HepG2 (cell line): Measurements from ENCODE around the gene PIGZ. TPM values are rescaled to one million over a fixed set of nuclear protein-coding genes. Genes with fewer than 3 reads are reported as not detected.

Experiments
- ASH2L ChIP-seq: fragments of 300-600, 200-600 bp; sonication (generic); IDR thresholded peaks from 2 replicates; pipeline ENCODE4 v1.7.0; 2017; ENCODE audit warnings: low read depth, mild to moderate bottlenecking, moderate library complexity, mixed read lengths, low read length; ENCODE audit not compliant: insufficient read length
- CTCF ChIP-seq: sonication (generic); formaldehyde crosslinking; IDR thresholded peaks from 2 replicates; pipeline ENCODE4 v1.5.0; 2020; ENCODE audit warnings: mild to moderate bottlenecking, missing genetic modification reagents, moderate library complexity
- ETV5 ChIP-seq: IDR thresholded peaks from 2 replicates; pipeline ENCODE4 v1.6.1; 2018; ENCODE audit warnings: missing biosample characterization, missing genetic modification reagents, inconsistent platforms, borderline replicate concordance
- GATAD2A ChIP-seq: IDR thresholded peaks from 2 replicates; pipeline ENCODE4 v1.6.1; 2016
- KAT8 ChIP-seq: IDR thresholded peaks from 2 replicates; pipeline ENCODE4 v1.6.1; 2016; ENCODE audit warnings: missing genetic modification reagents, missing compliant biosample characterization
- NR2F6 ChIP-seq, 2 experiments: IDR thresholded peaks; 2 replicates each; pipeline ENCODE4 v1.6.1; 2016; ENCODE audit warnings: antibody characterized with exemption in 1 of 2, mild to moderate bottlenecking in 1 of 2
- PCBP2 ChIP-seq: fragments of 200-400 bp; formaldehyde crosslinking; optimal IDR thresholded peaks from 2 replicates; pipeline ENCODE3; 2018; ENCODE audit warnings: low read length, low read depth; ENCODE audit not compliant: poor library complexity, severe bottlenecking
- PITX1 ChIP-seq: sonication (generic); formaldehyde crosslinking; IDR thresholded peaks from 2 replicates; pipeline ENCODE4 v1.5.1; 2020; ENCODE audit warnings: mild to moderate bottlenecking, missing genetic modification reagents
- SAP130 ChIP-seq: IDR thresholded peaks from 2 replicates; pipeline ENCODE4 v1.6.1; 2016; ENCODE audit warnings: low read depth
- TCF7 ChIP-seq: sonication (generic); IDR thresholded peaks from 2 replicates; pipeline ENCODE4 v1.6.1; 2016; ENCODE audit warnings: antibody characterized with exemption, low read depth
- UBTF ChIP-seq: sonication (generic); formaldehyde crosslinking; IDR thresholded peaks from 2 replicates; pipeline ENCODE4 v1.4.0; 2020; ENCODE audit warnings: mild to moderate bottlenecking, missing genetic modification reagents
- ZNF274 ChIP-seq: sonication (generic); formaldehyde crosslinking; IDR thresholded peaks from 2 replicates; pipeline ENCODE4 v1.5.1; 2020; ENCODE audit warnings: mild to moderate bottlenecking, missing genetic modification reagents
- ZNF280D ChIP-seq: sonication (generic); formaldehyde crosslinking; IDR thresholded peaks from 2 replicates; pipeline ENCODE4 v1.5.1; 2020; ENCODE audit warnings: mild to moderate bottlenecking, missing genetic modification reagents
- ZNF652 ChIP-seq: IDR thresholded peaks from 2 replicates; pipeline ENCODE4 v1.6.1; 2016; ENCODE audit warnings: low read depth, borderline replicate concordance
- ZNF891 ChIP-seq: sonication (generic); formaldehyde crosslinking; IDR thresholded peaks from 2 replicates; pipeline ENCODE4 v1.5.0; 2020; ENCODE audit warnings: mild to moderate bottlenecking, missing genetic modification reagents
- polyA plus RNA-seq, 8 experiments: library from polyadenylated mRNA; depleted of rRNA in 3 of 8; stranded (reverse) in 7 of 8; unstranded in 1 of 8; fragments of >200 nt; fragmentation: Illumina TruSeq in 4 of 8; extraction: Trizol in 4 of 8; gene quantifications; 2 replicates each; pipeline versions ENCODE4 v1.2.1 to v1.2.3, GENCODE V29; 2011 to 2016; ENCODE audit warnings: low read depth in 4 of 8, missing spikeins in 1 of 8, mixed read lengths in 1 of 8; ENCODE audit not compliant: insufficient read depth in 1 of 8
- total RNA-seq, 5 experiments: library from RNA; depleted of rRNA; stranded (reverse); fragments of >200 nt; fragmentation: Illumina TruSeq; extraction: Trizol; gene quantifications; 2 replicates each; pipeline ENCODE4 v1.2.3, GENCODE V29; 2016; ENCODE audit warnings: low read depth in 1 of 5
- TF ChIP-seq, protein P1 (sequence below): sonication (generic); formaldehyde crosslinking; IDR thresholded peaks from 2 replicates; pipeline ENCODE4 v1.5.0; 2020; ENCODE audit warnings: mild to moderate bottlenecking, missing genetic modification reagents
- TF ChIP-seq, protein P2 (sequence below): IDR thresholded peaks from 2 replicates; pipeline ENCODE4 v1.6.1; 2016; ENCODE audit warnings: missing biosample characterization, missing genetic modification reagents, low read depth

Gene PIGZ
- total and polyA plus RNA-seq, 2 of the 13 experiments (the other 11 are each of a cell fraction or from before 2014, with no cell fraction given): 4.7 to 60.5 TPM

GRCh38 chr3:196962108-196962929, 6.3 kb downstream of the PIGZ start (continued):
- TF ChIP-seq ZNF280D (CRISPR knock-in tag) (peak; percentile 80; the same call in 1 of the 2 replicates), UBTF (CRISPR knock-in tag) (0 out of 2 replicates have a peak, but pooled peaks have one; percentile 23), ZNF891 (CRISPR knock-in tag) (no peak), NR2F6 (IDR thresholded peaks at IDR 0.05) (peak; percentile 84), NR2F6 (CRISPR knock-in tag; IDR thresholded peaks at IDR 0.05) (peak; percentile 92), PCBP2 (no peak), GATAD2A (CRISPR knock-in tag) (peak; percentile 86), ETV5 (CRISPR knock-in tag) (peak; percentile 93), SAP130 (CRISPR knock-in tag) (peak; percentile 84), CTCF (no peak), KAT8 (CRISPR knock-in tag) (peak; percentile 42; the same call in 1 of the 2 replicates), ZNF274 (CRISPR knock-in tag) (peak; percentile 25; the same call in 1 of the 2 replicates), PITX1 (CRISPR knock-in tag) (peak; percentile 93), ZNF652 (CRISPR knock-in tag) (peak; percentile 35; the same call in 1 of the 2 replicates), TCF7 (peak; percentile 91), ASH2L (peak; percentile 24)
- TF ChIP-seq, protein P1, sequence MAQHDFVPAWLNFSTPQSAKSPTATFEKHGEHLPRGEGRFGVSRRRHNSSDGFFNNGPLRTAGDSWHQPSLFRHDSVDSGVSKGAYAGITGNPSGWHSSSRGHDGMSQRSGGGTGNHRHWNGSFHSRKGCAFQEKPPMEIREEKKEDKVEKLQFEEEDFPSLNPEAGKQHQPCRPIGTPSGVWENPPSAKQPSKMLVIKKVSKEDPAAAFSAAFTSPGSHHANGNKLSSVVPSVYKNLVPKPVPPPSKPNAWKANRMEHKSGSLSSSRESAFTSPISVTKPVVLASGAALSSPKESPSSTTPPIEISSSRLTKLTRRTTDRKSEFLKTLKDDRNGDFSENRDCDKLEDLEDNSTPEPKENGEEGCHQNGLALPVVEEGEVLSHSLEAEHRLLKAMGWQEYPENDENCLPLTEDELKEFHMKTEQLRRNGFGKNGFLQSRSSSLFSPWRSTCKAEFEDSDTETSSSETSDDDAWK: no peak
- TF ChIP-seq, protein P2, sequence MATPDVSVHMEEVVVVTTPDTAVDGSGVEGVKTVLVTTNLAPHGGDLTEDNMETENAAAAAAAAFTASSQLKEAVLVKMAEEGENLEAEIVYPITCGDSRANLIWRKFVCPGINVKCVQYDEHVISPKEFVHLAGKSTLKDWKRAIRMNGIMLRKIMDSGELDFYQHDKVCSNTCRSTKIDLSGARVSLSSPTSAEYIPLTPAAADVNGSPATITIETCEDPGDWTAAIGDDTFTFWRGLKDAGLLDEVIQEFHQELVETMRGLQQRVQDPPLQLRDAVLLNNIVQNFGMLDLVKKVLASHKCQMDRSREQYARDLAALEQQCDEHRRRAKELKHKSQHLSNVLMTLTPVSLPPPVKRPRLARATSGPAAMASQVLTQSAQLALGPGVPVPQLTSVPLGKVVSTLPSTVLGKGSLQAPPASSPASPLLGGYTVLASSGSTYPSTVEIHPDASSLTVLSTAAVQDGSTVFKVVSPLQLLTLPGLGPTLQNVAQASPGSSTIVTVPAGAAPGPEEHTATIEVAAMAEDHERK (CRISPR knock-in tag): no peak; the same call in 1 of the 2 replicates
